ENCODE measurements around the gene FBXO11. TPM values are rescaled to one million over a fixed set of nuclear protein-coding genes. Genes with fewer than 3 reads are reported as not detected.

The FBXO11 gene
- total RNA-seq, 1 donor from 2014 or later = 89.1 TPM

- H3K36me3 Mint-ChIP-seq (ENCODE audit: low read depth) = no peaks in the 10 kb centered on the region
- ChIA-PET POLR2A (interaction anchor here (0.6 to 1.8 kb wide), 9 partner anchors 15 to 433 kb away, joined by 3 to 8 read pairs (median 4); partner anchors contain the start of gene MSH6), CTCF (interaction anchor here (0.7 to 4.6 kb wide), 40 partner anchors 9 to 445 kb away, joined by 3 to 77 read pairs (median 5); partner anchors contain the start of gene MSH2)
- TF ChIP-seq, protein P1, sequence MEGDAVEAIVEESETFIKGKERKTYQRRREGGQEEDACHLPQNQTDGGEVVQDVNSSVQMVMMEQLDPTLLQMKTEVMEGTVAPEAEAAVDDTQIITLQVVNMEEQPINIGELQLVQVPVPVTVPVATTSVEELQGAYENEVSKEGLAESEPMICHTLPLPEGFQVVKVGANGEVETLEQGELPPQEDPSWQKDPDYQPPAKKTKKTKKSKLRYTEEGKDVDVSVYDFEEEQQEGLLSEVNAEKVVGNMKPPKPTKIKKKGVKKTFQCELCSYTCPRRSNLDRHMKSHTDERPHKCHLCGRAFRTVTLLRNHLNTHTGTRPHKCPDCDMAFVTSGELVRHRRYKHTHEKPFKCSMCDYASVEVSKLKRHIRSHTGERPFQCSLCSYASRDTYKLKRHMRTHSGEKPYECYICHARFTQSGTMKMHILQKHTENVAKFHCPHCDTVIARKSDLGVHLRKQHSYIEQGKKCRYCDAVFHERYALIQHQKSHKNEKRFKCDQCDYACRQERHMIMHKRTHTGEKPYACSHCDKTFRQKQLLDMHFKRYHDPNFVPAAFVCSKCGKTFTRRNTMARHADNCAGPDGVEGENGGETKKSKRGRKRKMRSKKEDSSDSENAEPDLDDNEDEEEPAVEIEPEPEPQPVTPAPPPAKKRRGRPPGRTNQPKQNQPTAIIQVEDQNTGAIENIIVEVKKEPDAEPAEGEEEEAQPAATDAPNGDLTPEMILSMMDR (IDR thresholded peaks at IDR 0.05) = peak; percentile 97
- peak overlapping the region; percentile 57 for H3K27ac Mint-ChIP-seq
- peaks cover 6% of the 10 kb centered on the region for H3K4me1 Mint-ChIP-seq
- ATAC-seq (ENCODE audit: low read depth) (peak; percentile 95), DNase-seq (peak; percentile 82)
- no peaks in the 10 kb centered on the region for H3K27me3 Mint-ChIP-seq
- peak overlapping the region; percentile 55 for H3K4me3 Mint-ChIP-seq
- no peaks in the 10 kb centered on the region for H3K9me3 Mint-ChIP-seq
- intact Hi-C loops (cut with micrococcal nuclease) = loop anchor here (1.0 kb wide), 6 partner anchors 44 to 433 kb away; no protein-coding TSS in a partner anchor
Observed at GRCh38 chr2:47767880-47768609, 138.3 kb downstream of the FBXO11 start.

DNA sequence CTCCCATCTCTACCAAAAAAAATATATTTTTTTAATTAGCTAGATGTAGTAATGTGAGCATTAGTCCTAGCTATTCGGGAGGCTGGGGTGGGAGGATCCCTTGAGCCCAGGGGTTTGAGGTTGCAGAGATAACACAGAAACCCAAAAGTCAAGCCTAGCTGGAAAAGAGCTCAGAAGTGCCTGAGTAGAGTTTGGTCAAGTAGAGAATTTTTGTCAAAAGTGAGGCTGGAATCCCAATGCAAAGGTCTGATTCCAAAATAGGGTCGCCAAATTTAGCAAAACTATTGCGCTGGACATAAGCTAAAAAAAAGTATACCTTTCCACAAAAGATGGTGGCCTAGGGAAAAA lies 138.8 kb downstream of the FBXO11 start:
- TF ChIP-seq, protein P1 (IDR thresholded peaks at IDR 0.05) = no peak
- H3K9me3 Mint-ChIP-seq = no peaks in the 10 kb centered on the region
- no peak for DNase-seq
- H3K36me3 Mint-ChIP-seq (ENCODE audit: low read depth) = no peaks in the 10 kb centered on the region
- H3K4me1 Mint-ChIP-seq = peaks cover 9% of the 10 kb centered on the region
- no peaks in the 10 kb centered on the region for H3K27me3 Mint-ChIP-seq
- CTCF ChIA-PET = interaction anchor here (0.7 to 4.6 kb wide), 41 partner anchors 10 to 445 kb away, joined by 3 to 77 read pairs (median 5); partner anchors contain the start of gene MSH2
- H3K4me3 Mint-ChIP-seq = no peak overlapping the region
- H3K27ac Mint-ChIP-seq = peak overlapping the region; percentile 57
- POLR2A ChIA-PET = interaction anchor here (0.6 to 1.8 kb wide), 10 partner anchors 15 to 432 kb away, joined by 3 to 8 read pairs (median 4); partner anchors contain the start of gene MSH6
- intact Hi-C loops (cut with micrococcal nuclease) = loop anchor here (1.0 kb wide), 1 partner anchor 43 kb away; no protein-coding TSS in a partner anchor
- ATAC-seq (ENCODE audit: low read depth) = no peak

DNA sequence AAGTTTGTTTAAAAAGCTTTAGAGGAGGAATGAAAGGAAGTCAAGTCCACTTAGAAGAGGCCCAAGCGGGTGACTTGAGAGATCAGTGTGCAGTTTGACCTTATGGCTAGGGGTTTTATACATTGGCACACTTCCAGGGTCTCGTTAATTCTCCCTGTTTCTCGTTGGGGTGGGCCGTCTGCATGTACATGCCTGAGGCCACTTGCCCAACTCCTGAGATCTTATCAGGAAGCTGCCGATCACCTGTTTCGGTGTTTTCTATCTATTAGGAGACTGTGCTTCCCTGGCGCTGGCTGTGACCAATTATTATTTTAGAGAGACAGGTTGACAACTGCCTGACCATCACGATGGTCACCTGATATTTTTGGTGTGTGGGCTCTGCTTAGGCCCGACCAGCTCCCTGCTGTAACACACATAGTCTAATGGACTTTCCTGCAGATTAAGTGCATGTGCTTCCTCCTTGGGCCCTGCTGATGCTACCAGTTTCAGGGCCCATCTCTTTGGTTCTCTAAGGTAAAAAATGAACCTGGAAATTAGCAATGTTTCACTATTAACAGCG lies 154.4 kb downstream of the FBXO11 start:
- Mint-ChIP-seq H3K27me3 (no peaks in the 10 kb centered on the region), H3K36me3 (ENCODE audit: low read depth) (no peaks in the 10 kb centered on the region), H3K4me1 (peaks cover 34% of the 10 kb centered on the region), H3K4me3 (no peak overlapping the region), H3K27ac (peak overlapping the region; percentile 81), H3K9me3 (peaks cover 6% of the 10 kb centered on the region)
- no peak for ATAC-seq (ENCODE audit: low read depth)
- ChIA-PET CTCF (interaction anchor here (1.0 kb wide), 1 partner anchor 15 kb away, joined by 7 read pairs; no protein-coding TSS in a partner anchor), POLR2A (interaction anchor here (0.6 to 1.8 kb wide), 7 partner anchors 20 to 231 kb away, joined by 3 to 11 read pairs (median 6); no protein-coding TSS in a partner anchor)
- DNase-seq = no peak
- TF ChIP-seq, protein P1 (IDR thresholded peaks at IDR 0.05) = no peak
- intact Hi-C loops (cut with micrococcal nuclease) = loop anchor here (1.0 to 2.0 kb wide), 2 partner anchors 15 to 28 kb away; no protein-coding TSS in a partner anchor

GRCh38 chr2:47747878-47748277 lies 158.4 kb downstream of the FBXO11 start:
- Mint-ChIP-seq H3K4me1 (peaks cover 14% of the 10 kb centered on the region), H3K9me3 (peaks cover 7% of the 10 kb centered on the region), H3K27me3 (no peaks in the 10 kb centered on the region), H3K36me3 (ENCODE audit: low read depth) (peaks cover 4% of the 10 kb centered on the region), H3K4me3 (no peak overlapping the region), H3K27ac (no peak overlapping the region)
- intact Hi-C loops (cut with micrococcal nuclease) = no loop called here
- CTCF ChIA-PET = no interaction called here
- no peak for DNase-seq
- ATAC-seq (ENCODE audit: low read depth) = no peak
- POLR2A ChIA-PET = no interaction called here
- TF ChIP-seq, protein P1 (IDR thresholded peaks at IDR 0.05) = no peak

- POLR2A ChIA-PET = interaction anchor here (0.6 kb wide), 1 partner anchor 38 kb away, joined by 3 read pairs; no protein-coding TSS in a partner anchor
- DNase-seq = no peak
- TF ChIP-seq, protein P1 (IDR thresholded peaks at IDR 0.05) = no peak
- H3K4me3 Mint-ChIP-seq = no peak overlapping the region
- intact Hi-C loops (cut with micrococcal nuclease) = no loop called here
- H3K27me3 Mint-ChIP-seq = no peaks in the 10 kb centered on the region
- H3K27ac Mint-ChIP-seq = no peak overlapping the region
- peaks cover 6% of the 10 kb centered on the region for H3K4me1 Mint-ChIP-seq
- peaks cover 4% of the 10 kb centered on the region for H3K36me3 Mint-ChIP-seq (ENCODE audit: low read depth)
- ATAC-seq (ENCODE audit: low read depth) = no peak
- CTCF ChIA-PET = interaction anchor here (0.6 kb wide), 1 partner anchor 13 kb away, joined by 3 read pairs; no protein-coding TSS in a partner anchor
- H3K9me3 Mint-ChIP-seq = peaks cover 7% of the 10 kb centered on the region
Observed at GRCh38 chr2:47744074-47744473, 162.2 kb downstream of the FBXO11 start.

All from activated B cell treated with CpG ODN at 0.5 μM for 24 hours (primary cell).